Kasumi-1 (cell line): ENCODE data around the gene NLK.
"Not testable (repeated sequence)": the region's sequence is repeated elsewhere in the genome, so short reads cannot be mapped to it uniquely, and the experiment has no call there.

Experiments used
- DNase-seq, 2 experiments: peaks; one replicate each; lab custom pipeline; 2025; lab: John Stamatoyannopoulos, UW

The NLK gene

GRCh38 chr17:28042657-28042720 is at the start of gene NLK:
Gene NLK (plus strand): TSS chr17:28042677. CDS start chr17:28042874, 197 bp downstream.
- no peak for DNase-seq

DNA sequence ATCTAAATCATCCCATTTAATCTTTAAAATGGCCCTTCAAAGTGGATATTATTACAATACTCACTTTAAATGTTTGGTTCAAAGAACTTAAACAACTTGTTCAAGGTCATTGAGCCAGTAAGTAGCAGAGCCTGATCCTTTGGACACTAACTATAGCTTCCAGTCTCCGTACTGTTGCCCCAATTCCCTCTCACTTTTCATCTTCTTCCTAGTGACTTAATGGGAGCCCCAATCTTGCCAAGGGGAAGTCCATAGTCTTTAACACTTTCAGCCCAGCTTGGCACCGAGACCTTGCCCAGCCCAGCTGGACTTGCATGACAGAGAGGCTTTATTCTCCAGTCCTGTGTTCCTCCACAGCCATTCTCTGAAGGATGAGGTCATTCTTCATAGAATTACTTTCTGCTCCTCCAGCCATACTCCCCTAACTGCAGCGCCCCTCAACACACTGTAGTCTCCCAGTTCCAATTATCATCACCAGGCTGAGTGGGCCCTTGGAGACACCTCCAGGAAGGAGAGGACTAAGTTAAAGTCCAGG is 49.2 kb upstream of the NLK start:
- no peak for DNase-seq

- DNase-seq, result peak; percentile 76 to 80
Measured at GRCh38 chr17:27993723-27994310, 48.7 kb upstream of the NLK start.

DNA sequence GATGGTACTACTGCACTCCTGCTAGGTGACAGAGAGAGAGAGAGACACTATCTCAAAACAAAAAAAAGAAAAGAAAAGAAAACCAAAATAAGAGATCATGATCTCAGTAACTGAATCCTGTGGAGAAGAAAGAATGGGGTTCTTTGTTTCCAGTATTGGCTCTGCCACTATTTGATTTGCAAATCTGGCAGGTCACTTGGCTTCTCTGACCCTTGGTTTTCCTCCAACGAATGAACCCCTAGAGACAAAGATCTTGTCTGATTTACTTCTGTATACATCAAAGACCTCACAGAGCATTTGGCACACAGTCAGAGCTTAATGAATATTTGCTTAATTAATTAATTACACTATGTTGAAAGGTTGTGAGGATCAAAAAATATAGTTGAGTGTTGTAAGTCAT is 47.9 kb upstream of the NLK start:
- no peak for DNase-seq

- no peak for DNase-seq
Measured at GRCh38 chr17:27995554-27995953, 46.9 kb upstream of the NLK start.

GRCh38 chr17:27996202-27997043 is 46.1 kb upstream of the NLK start:
- DNase-seq, result no peak

- DNase-seq, result no peak
Measured at GRCh38 chr17:27997044-27997401, 45.5 kb upstream of the NLK start.

- no peak for DNase-seq
Measured at GRCh38 chr17:27997522-27997921, 45.0 kb upstream of the NLK start.

DNA sequence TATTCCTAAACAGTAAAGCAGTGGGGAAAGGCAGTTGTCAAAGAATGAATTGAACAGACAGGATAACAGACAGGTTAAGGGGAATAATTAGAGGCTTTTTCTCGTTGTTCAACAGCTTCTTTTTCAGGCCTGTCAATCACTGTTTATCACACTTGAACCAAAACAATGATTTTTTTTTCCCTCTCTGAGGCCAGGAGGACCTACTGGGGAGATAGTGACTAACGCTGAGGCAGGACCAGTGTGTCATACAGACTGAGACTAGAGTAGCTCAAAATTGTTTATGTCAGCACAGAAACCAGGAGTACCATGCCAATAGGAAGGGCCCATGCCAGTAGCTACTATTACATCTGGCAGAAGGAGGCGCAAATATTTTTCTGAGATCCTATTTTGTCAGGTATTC is 41.3 kb upstream of the NLK start:
- DNase-seq, result no peak

DNA sequence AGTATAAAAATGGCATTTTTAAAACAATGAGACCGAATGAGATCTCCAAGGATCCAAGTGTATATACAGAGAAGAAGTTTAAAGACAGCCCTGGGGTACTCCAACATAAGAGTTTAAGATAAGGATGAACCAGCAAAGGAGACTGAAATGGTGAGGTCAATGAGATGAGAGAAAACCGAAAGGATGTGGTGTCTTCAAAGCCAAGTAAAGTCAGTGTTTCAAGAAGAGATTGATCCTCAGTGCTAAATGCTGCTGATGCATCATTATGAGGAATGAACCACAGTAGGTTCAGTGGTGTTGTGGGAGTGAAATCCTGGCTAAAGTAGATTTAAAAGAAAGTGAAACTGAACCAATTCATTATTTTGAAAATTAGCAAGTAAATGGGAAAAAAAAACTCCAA is 38.1 kb upstream of the NLK start:
- DNase-seq, result no peak

- DNase-seq, result not testable (repeated sequence)
Measured at GRCh38 chr17:28007925-28008324, 34.6 kb upstream of the NLK start.

DNA sequence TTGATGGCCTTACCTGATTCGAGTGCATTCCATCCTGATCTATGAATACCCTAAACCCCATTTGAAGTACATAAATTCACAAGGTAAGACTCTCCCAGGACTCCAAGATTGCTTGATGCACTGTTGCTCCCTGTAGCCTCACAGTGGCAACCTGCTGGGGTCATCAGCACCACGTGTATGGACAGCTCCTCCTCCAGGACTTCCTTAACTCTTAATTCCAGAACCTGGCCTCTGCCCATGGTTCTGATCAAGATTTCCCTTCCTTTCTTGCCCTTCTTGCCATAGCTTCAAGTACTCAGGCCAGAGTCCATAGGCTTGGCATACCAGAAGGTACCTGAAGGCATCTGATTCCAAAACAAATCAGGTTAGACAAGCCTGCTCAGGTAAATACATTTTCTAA is 34.0 kb upstream of the NLK start:
- peak; percentile 73 to 80 for DNase-seq

DNA sequence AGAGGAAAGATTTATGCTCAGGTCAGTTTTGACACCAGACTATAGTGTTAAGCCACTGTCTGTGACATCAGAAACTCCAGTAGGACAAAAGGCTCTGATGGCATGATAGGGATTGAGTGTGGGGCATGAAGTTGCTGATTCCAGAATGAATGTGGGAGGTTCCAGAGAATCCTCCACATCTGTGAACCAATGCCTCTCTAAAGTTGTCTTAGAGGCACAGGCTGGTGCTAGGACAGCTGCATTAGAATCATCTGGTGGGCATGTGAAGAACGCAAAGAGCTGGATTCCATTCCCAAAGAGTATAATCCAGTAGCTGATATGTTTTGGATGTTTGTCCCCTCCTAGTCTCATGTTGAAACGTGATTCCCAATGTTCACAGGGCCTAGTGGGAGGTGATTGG is 32.1 kb upstream of the NLK start:
- DNase-seq, result no peak

- DNase-seq, result no peak
Measured at GRCh38 chr17:28018439-28019070, 23.9 kb upstream of the NLK start.

DNA sequence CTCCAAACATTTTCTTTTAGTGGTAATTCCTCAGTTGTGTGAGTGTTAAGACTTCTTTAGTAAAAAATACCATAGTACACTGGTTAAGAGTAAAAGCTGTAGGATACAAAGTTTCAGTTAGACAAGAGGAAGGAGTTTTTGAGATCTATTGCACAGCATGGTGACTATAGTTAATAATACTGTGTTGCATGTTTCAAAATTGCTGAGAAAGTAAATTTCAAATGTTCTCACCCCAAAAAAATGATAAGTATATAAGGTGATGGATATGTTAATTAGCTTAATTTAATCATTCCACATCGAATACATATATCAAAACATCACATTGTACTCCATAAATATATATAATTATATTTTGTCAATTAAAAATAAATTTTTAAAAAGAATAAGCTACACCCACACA is 22.0 kb upstream of the NLK start:
- no peak for DNase-seq

DNA sequence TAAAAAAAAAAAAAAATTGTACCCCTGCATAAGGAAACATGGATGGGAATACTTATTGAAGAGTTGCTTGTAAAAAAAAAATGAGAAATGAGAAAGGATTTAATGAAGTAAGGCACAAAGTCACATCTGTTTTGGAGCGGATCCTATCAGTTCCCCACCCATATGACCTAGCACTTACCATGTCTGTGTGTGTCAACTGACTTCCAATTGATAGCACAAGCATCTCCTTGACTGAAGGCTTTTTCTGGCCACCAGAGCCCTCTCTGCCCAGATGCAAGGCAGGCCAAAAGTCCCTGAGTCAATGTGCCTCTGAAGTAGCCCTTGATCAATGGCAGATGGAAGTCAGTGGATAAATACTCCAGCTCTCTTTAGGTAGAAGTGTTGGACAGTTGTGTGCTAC is 13.4 kb upstream of the NLK start:
- no peak for DNase-seq

- DNase-seq, result no peak
Measured at GRCh38 chr17:28030386-28030785, 12.1 kb upstream of the NLK start.

GRCh38 chr17:28031174-28031573 is 11.3 kb upstream of the NLK start:
- DNase-seq, result no peak

DNA sequence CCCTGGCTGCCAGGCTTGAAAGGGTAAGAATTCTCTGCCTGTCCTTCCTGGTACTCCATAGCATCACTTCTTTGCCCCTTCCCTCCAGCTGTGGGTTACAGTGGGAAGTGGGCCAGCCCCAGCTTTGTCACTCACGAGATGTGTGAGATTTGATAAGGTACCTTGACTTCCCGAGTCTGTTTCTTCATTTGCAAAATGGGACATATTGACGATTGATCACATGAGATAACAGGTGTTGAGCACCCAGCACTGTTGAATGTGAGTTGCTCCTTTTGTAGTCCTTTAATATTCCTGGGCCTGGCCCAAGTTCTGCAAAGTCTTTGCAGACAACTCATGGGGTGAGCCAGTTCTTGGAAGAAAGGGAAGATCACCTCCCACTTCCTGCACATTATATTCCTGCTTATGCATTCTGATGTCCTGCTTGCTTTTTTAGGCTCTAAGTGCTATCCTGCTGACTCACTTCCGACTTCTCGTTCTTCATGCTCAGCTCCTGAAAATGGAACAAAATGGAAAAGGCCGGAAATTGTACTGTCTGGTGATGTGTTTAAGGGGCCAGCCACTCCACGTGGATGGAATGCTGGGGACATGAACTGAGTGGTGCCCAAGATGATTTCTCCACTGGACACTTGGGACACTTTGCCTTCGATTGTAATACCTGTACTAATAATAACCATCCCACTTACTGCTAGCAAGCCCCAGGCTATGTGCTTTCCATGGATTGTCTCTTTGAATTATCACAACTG is 8.3 kb upstream of the NLK start:
- DNase-seq, result no peak

GRCh38 chr17:28035452-28035851 is 7.0 kb upstream of the NLK start:
- DNase-seq, result not testable (repeated sequence)

GRCh38 chr17:28035884-28036283 is 6.6 kb upstream of the NLK start:
- DNase-seq, result not testable (repeated sequence)

GRCh38 chr17:28038802-28039201 is 3.7 kb upstream of the NLK start:
- no peak for DNase-seq

- DNase-seq, result no peak
Measured at GRCh38 chr17:28039251-28039650, 3.2 kb upstream of the NLK start.
